Putamen (tissue), 1 donor: ENCODE data around the gene COLQ.
"Not testable (repeated sequence)": the region's sequence is repeated elsewhere in the genome, so short reads cannot be mapped to it uniquely, and the experiment has no call there.

Experiments used
- DNase-seq: peaks from one replicate; pipeline ENCODE4 v3.0.0-alpha.2; 2016; ENCODE audit warnings: low spot score

COLQ gene

DNA sequence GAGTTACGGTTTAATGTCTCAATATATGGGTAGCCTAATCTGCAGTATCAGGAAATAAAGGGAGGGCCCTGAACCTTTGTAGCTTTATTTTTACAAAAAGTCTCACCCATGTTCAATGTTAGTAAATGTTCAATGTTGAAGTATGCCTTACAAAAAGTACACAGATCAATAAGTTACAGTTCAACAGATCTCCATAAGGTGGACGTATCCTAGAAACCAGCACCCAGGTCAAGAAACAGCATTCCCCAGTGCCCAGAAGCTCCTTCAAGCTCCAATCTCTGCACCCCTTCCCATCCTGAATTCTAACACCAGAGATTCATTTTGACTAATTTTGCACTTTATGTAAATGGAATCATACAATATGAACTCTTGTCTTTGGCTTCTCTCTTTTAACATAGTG, 31.3 kb downstream of the COLQ start:
- no peak for DNase-seq

GRCh38 chr3:15488002-15488401, 33.5 kb downstream of the COLQ start:
- no peak for DNase-seq

- no peak for DNase-seq
Observed at GRCh38 chr3:15486979-15487378, 34.5 kb downstream of the COLQ start.

- no peak for DNase-seq
Observed at GRCh38 chr3:15486020-15486419, 35.5 kb downstream of the COLQ start.

DNA sequence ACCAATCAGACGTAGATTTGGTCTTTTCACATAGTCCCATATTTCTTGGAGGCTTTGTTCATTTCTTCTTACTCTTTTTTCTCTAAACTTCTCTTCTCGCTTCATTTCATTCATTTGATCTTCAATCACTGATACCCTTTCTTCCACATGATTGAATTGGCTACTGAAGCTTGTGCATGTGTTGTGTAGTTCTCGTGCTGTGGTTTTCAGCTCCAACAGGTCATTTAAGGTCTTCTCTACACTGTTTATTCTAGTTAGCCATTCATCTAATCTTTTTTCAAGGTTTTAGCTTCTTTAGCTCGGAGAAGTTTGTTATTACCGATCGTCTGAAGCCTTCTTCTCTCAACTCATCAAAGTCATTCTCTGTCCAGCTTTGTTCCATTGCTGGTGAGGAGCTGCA, 37.0 kb downstream of the COLQ start:
- DNase-seq = not testable (repeated sequence)

DNA sequence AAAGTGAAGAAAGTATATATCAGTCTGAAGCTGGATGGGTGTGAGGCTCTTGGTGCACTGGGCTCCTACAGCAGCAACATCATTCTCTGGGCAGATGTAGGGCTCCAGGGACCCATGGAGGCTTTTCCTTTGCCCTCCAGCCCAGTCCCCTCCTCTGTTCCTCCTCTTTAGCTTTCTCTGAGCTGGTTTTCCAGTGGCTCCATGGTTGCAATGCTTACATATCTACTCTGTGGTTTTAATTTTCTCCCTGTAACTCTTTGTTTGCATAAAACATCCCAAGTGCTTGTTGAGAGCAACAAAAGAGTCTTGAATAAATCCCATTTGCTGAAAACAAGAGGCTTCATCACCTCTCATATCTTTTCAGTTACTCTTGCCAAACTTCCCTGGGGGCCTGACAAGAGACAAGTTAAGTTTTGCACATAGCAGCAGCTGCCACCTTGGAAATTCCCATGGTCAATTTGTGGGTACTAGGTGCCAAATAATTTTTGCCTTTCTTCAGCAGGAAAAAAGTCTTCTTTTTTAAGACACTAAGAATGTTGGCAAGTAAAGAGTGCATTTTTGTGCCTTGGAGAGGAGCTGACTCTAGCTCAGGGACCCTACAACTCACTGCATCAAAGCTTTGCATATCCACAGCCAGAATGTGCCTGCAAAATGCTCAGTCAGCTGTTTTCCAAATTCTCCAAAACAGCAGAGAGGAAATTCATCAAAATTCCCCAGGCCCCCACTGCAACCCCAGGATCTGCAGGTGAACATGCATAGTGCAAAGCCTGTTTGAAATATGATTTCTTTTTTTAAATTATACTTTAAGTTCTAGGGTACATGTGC, 41.9 kb downstream of the COLQ start:
- no peak for DNase-seq

GRCh38 chr3:15478640-15478979, 42.9 kb downstream of the COLQ start:
- no peak for DNase-seq

DNA sequence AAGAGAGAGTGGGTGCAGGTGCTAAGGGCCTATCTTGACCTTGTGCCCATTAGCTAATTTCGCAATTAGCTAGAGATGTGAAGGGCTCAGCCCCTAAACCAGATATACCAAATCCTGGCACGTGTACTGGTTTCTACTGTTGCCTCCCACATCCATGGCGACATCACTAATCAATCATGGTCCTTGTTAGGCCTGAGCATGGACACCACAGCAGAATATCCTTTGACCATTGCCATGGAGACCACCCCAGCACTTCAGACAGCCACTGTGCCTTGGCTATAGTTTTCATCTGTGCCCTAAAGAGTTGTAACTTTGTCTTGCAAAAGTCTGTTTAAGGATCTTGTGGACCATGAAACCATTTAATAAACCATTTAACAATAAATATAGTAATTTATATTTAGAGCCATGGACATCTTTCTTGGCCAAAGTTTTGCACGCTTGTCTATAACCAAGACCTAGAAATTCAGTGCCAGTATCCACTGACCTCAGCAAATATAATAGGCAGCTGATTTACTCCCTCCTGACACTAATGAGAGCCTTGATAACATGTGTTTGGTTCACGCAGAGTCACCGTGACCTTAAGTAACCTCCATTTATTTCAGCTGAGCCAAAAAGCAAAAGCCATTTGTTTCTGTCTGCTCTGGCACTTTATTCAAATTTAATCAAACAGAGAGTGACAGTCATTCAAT, 43.4 kb downstream of the COLQ start:
- no peak for DNase-seq

DNA sequence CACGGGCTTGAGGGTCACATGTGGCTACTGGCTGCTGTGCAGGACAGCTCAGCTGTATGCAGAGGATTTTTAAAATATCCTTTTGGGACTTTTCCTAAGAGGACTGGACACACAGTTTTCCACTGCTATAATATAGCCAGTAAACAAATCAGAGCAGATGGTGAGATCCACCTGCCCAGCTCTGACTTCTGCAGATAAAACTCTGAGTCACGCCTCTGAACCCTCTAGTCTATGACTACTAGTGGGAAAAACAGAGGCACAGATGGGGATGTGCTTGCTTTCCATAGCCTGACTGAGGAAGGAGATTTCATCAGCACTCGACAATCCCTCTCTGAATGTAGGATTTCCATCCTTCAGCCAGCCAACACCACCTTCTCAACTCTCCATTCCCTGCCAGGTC, 45.1 kb downstream of the COLQ start:
- no peak for DNase-seq

GRCh38 chr3:15475161-15475560, 46.3 kb downstream of the COLQ start:
- DNase-seq = no peak

DNA sequence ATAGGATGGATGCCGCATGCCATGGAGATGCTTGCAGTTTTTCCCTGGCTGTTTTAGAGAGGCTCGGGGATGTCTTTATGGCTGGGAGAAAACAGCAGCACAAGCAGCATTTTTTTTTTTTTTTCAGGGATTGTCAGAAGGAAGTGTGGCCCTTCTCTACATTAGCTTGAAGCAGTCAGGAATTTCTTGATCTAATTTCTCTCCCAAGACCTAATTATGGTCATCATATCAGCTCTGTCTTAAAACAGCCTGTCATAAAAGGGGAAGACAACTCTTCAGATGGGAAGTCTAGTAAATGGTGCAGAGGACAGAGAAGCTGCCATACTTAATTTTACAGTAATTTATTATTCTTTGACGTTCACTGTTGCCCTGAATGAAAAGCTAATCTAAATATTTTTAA, 49.6 kb downstream of the COLQ start:
- no peak for DNase-seq

- DNase-seq = no peak
Observed at GRCh38 chr3:15470849-15471248, 50.7 kb downstream of the COLQ start.

- no peak for DNase-seq
Observed at GRCh38 chr3:15470261-15470660, 51.2 kb downstream of the COLQ start.

GRCh38 chr3:15467227-15468181, 54.0 kb downstream of the COLQ start:
- DNase-seq = no peak

DNA sequence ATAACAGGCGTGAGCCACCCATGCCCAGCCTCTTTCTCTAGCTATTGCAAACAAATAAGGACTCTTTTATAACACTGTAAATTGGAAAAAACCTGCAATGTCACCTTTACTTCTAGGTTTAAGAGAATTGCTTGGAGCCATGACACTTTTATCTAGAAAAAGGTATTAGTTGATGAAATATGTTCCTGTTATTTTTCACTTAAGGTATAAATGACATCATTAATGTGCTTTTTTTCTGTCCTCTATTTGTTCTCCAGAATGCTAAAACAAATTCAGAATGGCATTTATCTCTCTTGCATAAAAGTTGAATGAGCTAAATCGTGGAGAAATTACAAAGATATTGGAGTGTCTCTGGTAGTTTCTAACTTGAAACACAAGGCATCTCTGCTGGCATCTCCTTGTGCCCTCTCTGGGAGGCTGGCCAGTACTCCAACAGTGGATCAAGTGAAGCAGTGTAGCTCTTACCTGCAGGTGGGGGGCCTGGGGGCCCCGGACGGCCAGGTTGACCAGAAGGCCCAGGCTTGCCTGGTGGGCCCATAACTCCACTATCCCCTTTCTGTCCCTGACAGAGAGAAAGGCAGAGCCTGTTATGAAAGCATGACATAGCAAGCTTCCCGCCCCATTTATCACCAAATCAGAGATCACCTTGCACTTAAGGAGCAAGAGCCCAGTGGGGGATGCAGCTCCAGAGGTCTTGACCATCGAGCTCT, 55.5 kb downstream of the COLQ start:
- DNase-seq = no peak

DNA sequence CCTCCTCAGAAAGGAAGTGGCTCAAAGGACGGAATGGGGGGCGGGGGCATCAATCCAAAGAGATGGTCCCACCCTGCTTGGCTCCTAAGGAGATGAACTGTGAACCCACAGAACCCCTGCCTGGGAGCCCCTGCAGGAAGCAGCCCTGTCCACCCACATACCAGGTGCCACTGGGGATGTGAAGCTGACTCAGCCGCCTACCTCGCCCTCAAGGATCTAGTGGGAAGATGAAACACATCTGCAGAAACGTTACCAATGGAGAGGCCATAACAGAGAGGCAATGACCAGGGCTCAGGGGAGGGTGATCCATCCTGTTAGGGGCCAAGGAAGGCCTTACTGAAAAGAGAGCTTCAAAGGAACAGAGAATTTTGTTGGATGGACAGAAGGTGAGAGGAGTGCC, 59.1 kb downstream of the COLQ start:
- no peak for DNase-seq

- DNase-seq = no peak
Observed at GRCh38 chr3:15460891-15461531, 60.5 kb downstream of the COLQ start.

DNA sequence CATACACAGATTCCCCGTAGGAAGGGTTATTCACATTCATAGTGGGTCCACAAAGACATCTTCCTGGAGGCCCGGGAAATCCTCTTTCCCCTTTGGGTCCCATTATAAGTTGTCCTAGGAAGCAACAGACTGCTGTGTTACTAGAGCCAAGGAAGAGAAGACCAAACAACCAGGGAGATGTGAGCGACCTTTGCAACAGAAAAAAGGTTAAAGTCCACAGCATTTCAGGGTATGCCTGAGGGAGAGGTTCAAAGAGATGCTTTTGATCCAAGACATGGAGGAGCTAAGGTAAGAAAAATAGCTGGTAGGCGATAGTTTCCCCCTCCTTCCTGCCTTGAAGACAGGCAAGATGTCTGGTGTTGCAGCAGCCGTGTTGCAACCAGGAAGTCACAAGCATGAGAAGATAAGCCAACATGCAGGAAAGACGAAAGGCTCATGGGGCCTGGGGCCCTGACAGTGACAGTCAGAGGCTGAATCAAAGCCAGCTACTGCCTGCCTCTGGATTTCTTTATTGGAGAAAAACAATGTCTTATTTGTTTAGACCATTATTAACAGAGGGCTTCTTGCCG, 63.2 kb downstream of the COLQ start:
- DNase-seq = no peak

GRCh38 chr3:15456915-15457314, 64.6 kb downstream of the COLQ start:
- DNase-seq = not testable (repeated sequence)

DNA sequence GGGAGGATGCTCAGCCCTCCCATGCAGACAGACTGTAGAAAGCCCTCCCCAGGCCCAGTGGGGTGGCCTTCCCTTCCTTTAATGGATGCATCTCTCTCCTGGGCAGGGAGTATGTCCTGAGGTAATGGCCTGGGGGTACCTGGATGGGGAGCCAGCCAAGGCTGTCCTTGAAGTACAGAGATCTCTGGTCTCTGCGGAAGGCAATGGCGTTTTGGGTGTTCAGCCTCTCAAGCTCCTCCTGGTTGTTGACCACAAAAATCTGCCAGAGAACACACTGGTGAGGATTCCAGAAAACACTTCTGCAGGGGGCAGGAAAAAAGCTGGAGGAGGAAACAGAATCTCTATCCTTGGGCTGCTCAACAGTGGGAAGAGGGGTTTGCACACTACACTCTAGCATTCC, 65.2 kb downstream of the COLQ start:
- no peak for DNase-seq

DNA sequence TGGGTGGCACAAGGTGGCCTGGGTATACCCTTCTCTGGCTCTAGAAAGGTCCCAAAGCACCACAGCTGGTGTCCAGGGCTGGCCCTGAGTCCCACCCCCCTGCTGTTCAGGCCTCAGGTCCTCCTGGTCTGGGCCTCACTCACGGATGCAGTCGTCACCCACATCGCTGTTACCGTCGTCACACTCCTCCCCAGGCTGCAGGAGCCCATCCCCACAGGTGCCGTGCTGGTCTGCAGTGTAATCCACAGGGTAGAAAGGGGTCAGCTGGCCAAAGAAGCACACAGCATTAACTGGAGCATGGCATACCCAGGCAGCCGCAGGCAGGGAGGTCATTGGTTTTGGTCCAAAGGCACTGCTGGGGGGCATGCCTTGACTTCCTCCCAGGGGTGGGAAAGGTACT, 65.8 kb downstream of the COLQ start:
- no peak for DNase-seq
